ENCODE data around the gene INSL3. TPM values are rescaled to one million over a fixed set of nuclear protein-coding genes. Genes with fewer than 3 reads are reported as not detected.

The INSL3 gene
- total RNA-seq = not detected in 2 replicates

GRCh38 chr19:17821190-17821589, at the start of gene INSL3:
TSS of gene INSL3 (minus strand) at chr19:17821519. CDS start at chr19:17821506, 13 bp downstream.
- H3K27me3 ChIP-seq (ENCODE audit: control insufficient read depth, insufficient read depth, low read length) = peaks cover 9% of the 10 kb centered on the region
- TF ChIP-seq CTCF (IDR thresholded peaks at IDR 0.05; ENCODE audit: insufficient read depth, low read length, poor library complexity, severe bottlenecking) = no peak
- H3K36me3 ChIP-seq (ENCODE audit: control insufficient read depth, insufficient read depth, low read length) = no peaks in the 10 kb centered on the region
- H3K4me3 ChIP-seq (ENCODE audit: low read depth, low read length) = no peak within 1 kb of the TSS
- no peak for DNase-seq (ENCODE audit: low read depth)

GRCh38 chr19:17869114-17869608, 47.8 kb upstream of the INSL3 start:
- peaks cover 65% of the 10 kb centered on the region for H3K27me3 ChIP-seq (ENCODE audit: control insufficient read depth, insufficient read depth, low read length)
- no peak for DNase-seq (ENCODE audit: low read depth)
- TF ChIP-seq CTCF (IDR thresholded peaks at IDR 0.05; ENCODE audit: insufficient read depth, low read length, poor library complexity, severe bottlenecking) = no peak
- no peak overlapping the region for H3K4me3 ChIP-seq (ENCODE audit: low read depth, low read length)
- H3K36me3 ChIP-seq (ENCODE audit: control insufficient read depth, insufficient read depth, low read length) = peaks cover 2% of the 10 kb centered on the region

GRCh38 chr19:17868669-17869068, 47.4 kb upstream of the INSL3 start:
- Histone ChIP-seq H3K27me3 (ENCODE audit: control insufficient read depth, insufficient read depth, low read length) (peaks cover 60% of the 10 kb centered on the region), H3K36me3 (ENCODE audit: control insufficient read depth, insufficient read depth, low read length) (peaks cover 5% of the 10 kb centered on the region), H3K4me3 (ENCODE audit: low read depth, low read length) (no peak overlapping the region)
- TF ChIP-seq CTCF (IDR thresholded peaks at IDR 0.05; ENCODE audit: insufficient read depth, low read length, poor library complexity, severe bottlenecking) = no peak
- DNase-seq (ENCODE audit: low read depth) = no peak

GRCh38 chr19:17866964-17867486, 45.7 kb upstream of the INSL3 start:
- TF ChIP-seq CTCF (IDR thresholded peaks at IDR 0.05; ENCODE audit: insufficient read depth, low read length, poor library complexity, severe bottlenecking) = no peak
- Histone ChIP-seq H3K4me3 (ENCODE audit: low read depth, low read length) (no peak overlapping the region), H3K27me3 (ENCODE audit: control insufficient read depth, insufficient read depth, low read length) (peaks cover 44% of the 10 kb centered on the region), H3K36me3 (ENCODE audit: control insufficient read depth, insufficient read depth, low read length) (peaks cover 7% of the 10 kb centered on the region)
- DNase-seq (ENCODE audit: low read depth) = no peak

GRCh38 chr19:17866312-17866963, 45.1 kb upstream of the INSL3 start:
- no peak for DNase-seq (ENCODE audit: low read depth)
- Histone ChIP-seq H3K36me3 (ENCODE audit: control insufficient read depth, insufficient read depth, low read length) (peaks cover 7% of the 10 kb centered on the region), H3K4me3 (ENCODE audit: low read depth, low read length) (no peak overlapping the region), H3K27me3 (ENCODE audit: control insufficient read depth, insufficient read depth, low read length) (peaks cover 38% of the 10 kb centered on the region)
- TF ChIP-seq CTCF (IDR thresholded peaks at IDR 0.05; ENCODE audit: insufficient read depth, low read length, poor library complexity, severe bottlenecking) = no peak
